ENCODE data around the gene ASB16. TPM values are rescaled to one million over a fixed set of nuclear protein-coding genes. Genes with fewer than 3 reads are reported as not detected.

The ASB16 gene
- total and polyA plus RNA-seq, 9 of the 15 experiments (the other 6 are each of a cell fraction or from before 2014, with no cell fraction given): 0.03 to 0.07 TPM; not detected in 7

DNA sequence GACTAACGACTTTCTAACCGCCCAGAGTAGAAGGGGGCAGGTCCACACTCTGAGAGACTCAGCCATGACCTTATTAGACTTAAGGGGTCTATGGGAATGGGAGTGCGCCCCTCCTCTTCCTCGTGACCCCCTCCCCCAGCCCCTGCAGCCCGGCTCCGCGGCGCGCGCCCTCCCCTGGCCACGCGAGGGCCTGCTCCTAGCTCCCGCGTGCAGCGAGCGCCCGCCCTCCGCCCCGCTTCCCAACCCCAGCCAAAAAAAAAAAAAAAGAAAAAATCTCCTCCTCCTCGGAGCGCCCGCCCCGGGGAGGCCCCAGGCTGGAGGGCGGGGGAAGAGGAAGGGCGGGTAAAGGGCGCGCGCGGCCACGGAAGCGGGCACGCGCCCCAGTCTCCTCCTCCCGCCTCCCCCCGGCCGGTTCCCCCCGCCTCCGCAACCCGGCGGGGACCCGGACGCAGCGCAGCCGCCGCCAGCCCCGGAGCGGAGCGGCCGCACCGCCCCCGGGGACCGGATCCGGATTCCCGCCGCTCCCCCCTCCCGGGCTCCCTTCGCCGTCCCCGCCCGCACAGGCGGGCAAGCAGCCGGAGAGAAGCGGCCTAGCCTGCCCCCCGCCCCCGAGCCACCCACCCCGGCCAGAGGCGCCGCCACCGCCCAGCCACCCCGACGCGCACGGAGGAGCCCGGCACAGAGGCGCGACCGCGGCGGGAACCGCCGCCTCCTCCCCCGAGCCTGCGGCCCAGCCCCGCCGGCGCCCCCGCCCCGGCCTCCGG is 48.0 kb downstream of the ASB16 start (continued):
- TF ChIP-seq, protein P1, sequence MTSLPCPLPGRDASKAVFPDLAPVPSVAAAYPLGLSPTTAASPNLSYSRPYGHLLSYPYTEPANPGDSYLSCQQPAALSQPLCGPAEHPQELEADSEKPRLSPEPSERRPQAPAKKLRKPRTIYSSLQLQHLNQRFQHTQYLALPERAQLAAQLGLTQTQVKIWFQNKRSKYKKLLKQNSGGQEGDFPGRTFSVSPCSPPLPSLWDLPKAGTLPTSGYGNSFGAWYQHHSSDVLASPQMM (CRISPR knock-in tag; IDR thresholded peaks at IDR 0.05): no peak
- TF ChIP-seq SREBF2 (CRISPR knock-in tag; IDR thresholded peaks at IDR 0.05): no peak
- TF ChIP-seq, protein P2, sequence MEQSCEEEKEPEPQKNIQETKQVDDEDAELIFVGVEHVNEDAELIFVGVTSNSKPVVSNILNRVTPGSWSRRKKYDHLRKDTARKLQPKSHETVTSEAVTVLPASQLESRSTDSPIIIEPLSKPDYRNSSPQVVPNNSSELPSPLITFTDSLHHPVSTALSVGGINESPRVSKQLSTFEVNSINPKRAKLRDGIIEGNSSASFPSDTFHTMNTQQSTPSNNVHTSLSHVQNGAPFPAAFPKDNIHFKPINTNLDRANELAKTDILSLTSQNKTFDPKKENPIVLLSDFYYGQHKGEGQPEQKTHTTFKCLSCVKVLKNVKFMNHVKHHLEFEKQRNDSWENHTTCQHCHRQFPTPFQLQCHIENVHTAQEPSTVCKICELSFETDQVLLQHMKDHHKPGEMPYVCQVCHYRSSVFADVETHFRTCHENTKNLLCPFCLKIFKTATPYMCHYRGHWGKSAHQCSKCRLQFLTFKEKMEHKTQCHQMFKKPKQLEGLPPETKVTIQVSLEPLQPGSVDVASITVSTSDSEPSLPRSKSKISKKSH (CRISPR knock-in tag; IDR thresholded peaks at IDR 0.05): no peak
- no peak for TF ChIP-seq PML (IDR thresholded peaks at IDR 0.05; ENCODE audit: low read length)
- TF ChIP-seq ZFP30 (CRISPR knock-in tag; IDR thresholded peaks at IDR 0.05; ENCODE audit: borderline replicate concordance): no peak
- TF ChIP-seq, protein P3, sequence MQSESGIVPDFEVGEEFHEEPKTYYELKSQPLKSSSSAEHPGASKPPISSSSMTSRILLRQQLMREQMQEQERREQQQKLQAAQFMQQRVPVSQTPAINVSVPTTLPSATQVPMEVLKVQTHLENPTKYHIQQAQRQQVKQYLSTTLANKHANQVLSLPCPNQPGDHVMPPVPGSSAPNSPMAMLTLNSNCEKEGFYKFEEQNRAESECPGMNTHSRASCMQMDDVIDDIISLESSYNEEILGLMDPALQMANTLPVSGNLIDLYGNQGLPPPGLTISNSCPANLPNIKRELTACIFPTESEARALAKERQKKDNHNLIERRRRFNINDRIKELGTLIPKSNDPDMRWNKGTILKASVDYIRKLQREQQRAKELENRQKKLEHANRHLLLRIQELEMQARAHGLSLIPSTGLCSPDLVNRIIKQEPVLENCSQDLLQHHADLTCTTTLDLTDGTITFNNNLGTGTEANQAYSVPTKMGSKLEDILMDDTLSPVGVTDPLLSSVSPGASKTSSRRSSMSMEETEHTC (IDR thresholded peaks at IDR 0.05): no peak
- TF ChIP-seq, protein P4, sequence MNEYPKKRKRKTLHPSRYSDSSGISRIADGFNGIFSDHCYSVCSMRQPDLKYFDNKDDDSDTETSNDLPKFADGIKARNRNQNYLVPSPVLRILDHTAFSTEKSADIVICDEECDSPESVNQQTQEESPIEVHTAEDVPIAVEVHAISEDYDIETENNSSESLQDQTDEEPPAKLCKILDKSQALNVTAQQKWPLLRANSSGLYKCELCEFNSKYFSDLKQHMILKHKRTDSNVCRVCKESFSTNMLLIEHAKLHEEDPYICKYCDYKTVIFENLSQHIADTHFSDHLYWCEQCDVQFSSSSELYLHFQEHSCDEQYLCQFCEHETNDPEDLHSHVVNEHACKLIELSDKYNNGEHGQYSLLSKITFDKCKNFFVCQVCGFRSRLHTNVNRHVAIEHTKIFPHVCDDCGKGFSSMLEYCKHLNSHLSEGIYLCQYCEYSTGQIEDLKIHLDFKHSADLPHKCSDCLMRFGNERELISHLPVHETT (CRISPR knock-in tag; conservative IDR thresholded peaks at IDR 0.05 in 1 of 2, IDR thresholded peaks at IDR 0.05 in 1 of 2): peak in 1 of 2 experiments; percentile 99; a peak in 2 of 4 replicates
- no peak for TF ChIP-seq TEAD2 (tag; IDR thresholded peaks at IDR 0.05)
- TF ChIP-seq, protein P5, sequence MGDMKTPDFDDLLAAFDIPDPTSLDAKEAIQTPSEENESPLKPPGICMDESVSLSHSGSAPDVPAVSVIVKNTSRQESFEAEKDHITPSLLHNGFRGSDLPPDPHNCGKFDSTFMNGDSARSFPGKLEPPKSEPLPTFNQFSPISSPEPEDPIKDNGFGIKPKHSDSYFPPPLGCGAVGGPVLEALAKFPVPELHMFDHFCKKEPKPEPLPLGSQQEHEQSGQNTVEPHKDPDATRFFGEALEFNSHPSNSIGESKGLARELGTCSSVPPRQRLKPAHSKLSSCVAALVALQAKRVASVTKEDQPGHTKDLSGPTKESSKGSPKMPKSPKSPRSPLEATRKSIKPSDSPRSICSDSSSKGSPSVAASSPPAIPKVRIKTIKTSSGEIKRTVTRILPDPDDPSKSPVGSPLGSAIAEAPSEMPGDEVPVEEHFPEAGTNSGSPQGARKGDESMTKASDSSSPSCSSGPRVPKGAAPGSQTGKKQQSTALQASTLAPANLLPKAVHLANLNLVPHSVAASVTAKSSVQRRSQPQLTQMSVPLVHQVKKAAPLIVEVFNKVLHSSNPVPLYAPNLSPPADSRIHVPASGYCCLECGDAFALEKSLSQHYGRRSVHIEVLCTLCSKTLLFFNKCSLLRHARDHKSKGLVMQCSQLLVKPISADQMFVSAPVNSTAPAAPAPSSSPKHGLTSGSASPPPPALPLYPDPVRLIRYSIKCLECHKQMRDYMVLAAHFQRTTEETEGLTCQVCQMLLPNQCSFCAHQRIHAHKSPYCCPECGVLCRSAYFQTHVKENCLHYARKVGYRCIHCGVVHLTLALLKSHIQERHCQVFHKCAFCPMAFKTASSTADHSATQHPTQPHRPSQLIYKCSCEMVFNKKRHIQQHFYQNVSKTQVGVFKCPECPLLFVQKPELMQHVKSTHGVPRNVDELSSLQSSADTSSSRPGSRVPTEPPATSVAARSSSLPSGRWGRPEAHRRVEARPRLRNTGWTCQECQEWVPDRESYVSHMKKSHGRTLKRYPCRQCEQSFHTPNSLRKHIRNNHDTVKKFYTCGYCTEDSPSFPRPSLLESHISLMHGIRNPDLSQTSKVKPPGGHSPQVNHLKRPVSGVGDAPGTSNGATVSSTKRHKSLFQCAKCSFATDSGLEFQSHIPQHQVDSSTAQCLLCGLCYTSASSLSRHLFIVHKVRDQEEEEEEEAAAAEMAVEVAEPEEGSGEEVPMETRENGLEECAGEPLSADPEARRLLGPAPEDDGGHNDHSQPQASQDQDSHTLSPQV (IDR thresholded peaks at IDR 0.05): no peak
- no peak for TF ChIP-seq RBFOX2 (IDR thresholded peaks at IDR 0.05; ENCODE audit: low read depth, low read length)
- TF ChIP-seq ZNF780A (CRISPR knock-in tag; IDR thresholded peaks at IDR 0.05): no peak
- TF ChIP-seq NFIC (IDR thresholded peaks at IDR 0.05): no peak
- TF ChIP-seq, protein P6, sequence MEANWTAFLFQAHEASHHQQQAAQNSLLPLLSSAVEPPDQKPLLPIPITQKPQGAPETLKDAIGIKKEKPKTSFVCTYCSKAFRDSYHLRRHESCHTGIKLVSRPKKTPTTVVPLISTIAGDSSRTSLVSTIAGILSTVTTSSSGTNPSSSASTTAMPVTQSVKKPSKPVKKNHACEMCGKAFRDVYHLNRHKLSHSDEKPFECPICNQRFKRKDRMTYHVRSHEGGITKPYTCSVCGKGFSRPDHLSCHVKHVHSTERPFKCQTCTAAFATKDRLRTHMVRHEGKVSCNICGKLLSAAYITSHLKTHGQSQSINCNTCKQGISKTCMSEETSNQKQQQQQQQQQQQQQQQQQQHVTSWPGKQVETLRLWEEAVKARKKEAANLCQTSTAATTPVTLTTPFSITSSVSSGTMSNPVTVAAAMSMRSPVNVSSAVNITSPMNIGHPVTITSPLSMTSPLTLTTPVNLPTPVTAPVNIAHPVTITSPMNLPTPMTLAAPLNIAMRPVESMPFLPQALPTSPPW (CRISPR knock-in tag; IDR thresholded peaks at IDR 0.05): peak; percentile 98
- TF ChIP-seq, protein P7, sequence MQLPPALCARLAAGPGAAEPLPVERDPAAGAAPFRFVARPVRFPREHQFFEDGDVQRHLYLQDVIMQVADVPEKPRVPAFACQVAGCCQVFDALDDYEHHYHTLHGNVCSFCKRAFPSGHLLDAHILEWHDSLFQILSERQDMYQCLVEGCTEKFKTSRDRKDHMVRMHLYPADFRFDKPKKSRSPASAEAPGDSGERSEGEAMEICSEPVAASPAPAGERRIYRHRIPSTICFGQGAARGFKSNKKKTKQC (CRISPR knock-in tag; IDR thresholded peaks at IDR 0.05): no peak
- TF ChIP-seq CSDE1 (IDR thresholded peaks at IDR 0.05): no peak
